Cerebellar cortex (tissue), 1 donor: ENCODE results near the gene RPTOR.

Experiments
- DNase-seq: peaks from one replicate; pipeline ENCODE4 v3.0.0-alpha.2; 2015; ENCODE audit warnings: low spot score

RPTOR gene

DNA sequence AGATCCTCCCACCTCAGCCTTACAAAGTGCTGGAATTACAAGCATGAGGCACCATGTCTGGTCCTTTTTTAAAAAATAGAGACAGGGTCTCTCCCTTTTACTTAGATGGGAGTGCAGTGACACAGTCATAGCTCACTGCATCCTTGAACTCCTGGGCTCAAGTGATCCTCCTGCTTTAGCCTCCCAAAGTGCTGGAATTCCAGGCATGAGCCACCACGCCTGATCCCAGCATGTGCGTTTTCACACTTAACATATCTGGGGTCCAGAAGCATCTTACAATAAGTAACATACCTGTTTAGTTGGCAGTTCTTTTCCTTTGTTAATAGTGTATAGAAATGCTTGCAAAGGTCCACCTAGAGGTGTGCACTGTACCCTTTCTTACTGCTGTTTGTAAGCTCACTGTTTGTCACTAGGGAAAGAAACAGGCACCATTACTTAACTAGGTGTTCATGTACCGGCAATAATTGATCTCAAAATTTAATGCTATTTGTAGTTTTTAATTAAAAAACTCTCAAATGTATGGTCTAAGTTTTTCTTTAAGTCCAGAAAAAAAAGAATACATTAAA, 221.7 kb downstream of the RPTOR start:
- DNase-seq: no peak

GRCh38 chr17:80768389-80768788, 223.8 kb downstream of the RPTOR start:
- no peak for DNase-seq

- DNase-seq: no peak
Measured at GRCh38 chr17:80768936-80769335, 224.3 kb downstream of the RPTOR start.

DNA sequence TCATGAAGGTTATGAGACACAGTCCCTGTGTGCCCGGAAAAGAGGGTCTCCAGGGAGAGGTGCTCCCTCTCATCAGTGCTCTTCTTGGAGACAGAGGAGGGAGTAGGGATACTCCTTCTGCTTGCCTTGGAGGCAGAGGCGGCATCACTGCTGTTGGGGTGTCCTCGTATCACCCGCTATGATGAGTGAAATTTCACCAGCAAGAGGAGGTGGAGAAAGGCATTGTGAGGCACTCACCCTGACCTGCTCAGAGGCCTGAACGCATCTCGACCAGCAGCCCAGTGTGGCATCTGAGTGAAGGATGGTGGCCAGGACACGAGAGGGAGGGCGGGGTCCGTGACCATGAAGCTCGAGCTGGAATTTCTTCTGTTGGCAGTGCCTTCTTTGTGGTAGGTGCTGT, 224.9 kb downstream of the RPTOR start:
- no peak for DNase-seq

GRCh38 chr17:80769936-80770625, 225.4 kb downstream of the RPTOR start:
- no peak for DNase-seq

- no peak for DNase-seq
Measured at GRCh38 chr17:80770881-80771611, 226.4 kb downstream of the RPTOR start.

DNA sequence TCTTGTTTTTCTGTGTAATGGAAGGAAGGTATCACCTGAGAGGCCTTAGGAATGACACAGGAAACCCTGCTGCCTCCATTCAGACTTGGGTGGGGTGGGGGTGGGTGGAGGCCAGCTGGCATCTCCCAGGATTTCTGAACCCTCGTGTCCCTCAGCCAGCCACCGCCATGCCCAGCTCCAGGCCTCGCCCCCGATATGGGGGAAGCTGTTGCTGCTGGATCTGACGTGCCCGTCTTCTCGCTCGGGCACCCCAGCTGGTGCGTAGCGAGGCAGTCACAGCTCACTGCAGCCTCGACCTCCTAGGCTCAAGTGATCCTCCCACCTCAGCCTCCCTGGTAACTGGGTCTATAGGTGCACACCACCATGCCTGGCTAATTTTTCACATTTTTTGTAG, 227.0 kb downstream of the RPTOR start:
- DNase-seq: no peak

GRCh38 chr17:80772906-80773242, 228.2 kb downstream of the RPTOR start:
- DNase-seq: no peak

- peak; percentile 98 for DNase-seq
Measured at GRCh38 chr17:80773243-80773991, 228.8 kb downstream of the RPTOR start.

DNA sequence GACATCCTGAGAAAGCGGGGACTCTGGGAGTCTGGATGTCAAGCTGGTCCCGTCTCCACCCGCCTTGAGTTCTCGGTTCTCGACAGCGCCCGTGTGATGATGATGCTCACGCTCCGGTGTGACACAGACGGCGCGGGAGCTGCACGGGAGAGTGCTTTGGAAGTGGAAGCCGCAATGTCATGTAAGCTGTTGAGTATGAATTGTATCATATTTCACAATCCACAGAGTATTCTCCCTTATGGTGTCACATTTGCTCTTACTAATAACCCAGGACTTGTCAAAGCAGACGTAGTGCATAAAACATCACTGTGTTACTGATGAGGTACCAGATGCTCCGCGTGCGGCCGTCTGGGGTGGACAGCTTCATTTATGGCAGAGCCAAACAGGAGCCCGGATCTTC, 229.5 kb downstream of the RPTOR start:
- DNase-seq: no peak

DNA sequence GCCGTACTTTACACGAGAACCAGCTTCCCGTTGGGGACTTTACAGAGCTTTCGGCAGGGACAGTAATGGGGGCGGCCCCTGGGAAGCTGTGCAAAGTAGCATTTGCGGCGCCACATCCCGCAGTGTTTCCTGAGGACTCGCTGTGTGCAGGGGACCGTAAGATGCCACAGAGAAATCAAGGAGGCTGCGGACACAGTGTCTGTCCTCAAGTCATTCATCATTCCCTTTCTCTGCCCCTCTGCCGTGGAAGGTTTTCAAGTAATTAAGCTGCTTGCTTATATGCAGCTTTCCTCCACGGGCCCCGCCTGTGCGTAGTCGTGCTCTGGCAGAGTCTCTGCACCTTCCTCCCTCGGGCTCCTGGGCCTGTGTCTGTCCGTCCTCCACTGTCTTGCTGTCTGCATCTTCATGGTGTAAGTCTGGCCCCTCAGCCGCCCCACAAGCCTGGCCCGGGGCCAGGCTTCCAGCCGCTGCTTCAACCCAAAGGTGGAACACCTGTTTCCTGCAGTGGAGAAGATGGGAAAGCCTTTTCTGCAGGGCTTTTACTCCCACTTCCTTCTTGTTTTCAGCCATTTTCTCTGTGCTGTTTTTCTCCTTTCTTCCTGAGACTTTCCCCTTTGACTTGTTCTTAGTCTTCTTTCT, 230.1 kb downstream of the RPTOR start:
- DNase-seq: no peak

DNA sequence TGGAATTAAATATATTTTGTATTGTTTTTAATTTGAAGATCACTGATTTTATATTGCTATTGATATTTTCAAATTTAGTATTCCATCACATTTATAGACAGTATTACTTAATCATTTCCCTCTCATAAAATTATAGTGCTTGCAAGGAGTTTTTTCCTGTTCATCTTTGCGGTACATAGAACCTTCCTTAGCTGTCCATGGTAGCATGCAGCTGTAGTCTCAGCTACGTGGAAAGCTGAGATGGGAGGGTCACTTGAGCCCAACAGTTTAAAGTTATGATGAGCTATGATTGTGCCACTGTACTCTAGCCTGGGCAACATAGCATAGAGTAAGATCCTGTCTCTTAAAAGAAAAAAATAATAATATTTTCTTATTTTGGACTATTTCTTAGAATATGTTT, 231.2 kb downstream of the RPTOR start:
- DNase-seq: no peak

DNA sequence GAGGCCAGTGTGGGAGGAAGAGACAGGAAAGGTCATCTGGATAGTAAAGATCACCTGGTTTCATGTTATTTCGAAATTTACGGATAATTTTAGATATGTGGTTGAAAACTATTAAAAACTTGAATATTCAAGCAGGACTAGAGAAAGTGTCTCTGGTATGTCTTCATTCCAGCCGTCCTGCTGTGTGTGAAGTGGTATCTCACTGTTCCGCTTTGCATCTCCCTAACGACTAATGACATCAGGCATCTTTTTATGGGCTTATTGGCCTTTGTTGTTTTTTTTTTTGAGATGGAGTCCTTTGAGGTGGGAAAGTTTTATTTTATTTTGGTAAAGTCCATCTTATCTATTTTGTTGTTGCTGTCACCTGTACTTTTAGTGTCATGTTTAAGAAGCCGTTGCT, 232.6 kb downstream of the RPTOR start:
- no peak for DNase-seq

DNA sequence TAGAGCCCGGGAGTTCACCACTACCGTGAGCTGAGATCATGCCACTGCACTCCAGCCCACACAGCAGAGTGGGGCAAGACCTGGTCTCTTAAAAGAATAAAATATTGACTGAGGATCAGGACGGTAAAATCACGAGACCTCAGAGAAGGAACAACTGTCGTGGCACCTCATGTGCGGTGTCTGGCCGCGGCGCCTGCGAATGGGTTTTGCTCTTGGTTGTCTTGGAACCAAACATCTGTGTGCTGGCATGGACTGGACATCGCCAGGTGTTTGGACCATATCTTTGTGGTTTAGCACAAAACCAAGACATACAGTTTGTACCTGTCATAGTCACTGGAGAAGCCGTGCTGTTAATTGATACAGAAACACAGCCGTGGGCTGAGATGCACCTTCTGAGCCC, 234.1 kb downstream of the RPTOR start:
- DNase-seq: no peak

DNA sequence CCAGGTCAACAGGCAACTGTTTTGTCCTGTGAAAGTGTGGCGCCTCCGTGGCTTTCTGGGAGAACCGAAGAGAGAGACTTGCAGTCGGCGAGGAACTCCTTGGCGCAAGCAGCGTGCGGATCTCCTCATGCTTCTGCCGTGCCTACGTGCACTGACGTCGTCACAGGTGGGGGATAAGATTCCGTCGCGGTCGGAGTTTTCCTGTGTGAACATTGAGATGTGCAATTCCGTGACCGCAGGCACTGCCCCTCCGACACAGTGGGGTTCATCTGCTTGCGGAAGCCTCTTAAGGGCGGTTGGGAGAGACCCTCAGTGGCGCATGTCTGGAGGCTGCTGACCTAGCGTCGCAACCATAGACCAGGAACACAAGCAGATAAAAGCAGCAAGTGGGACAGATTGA, 234.7 kb downstream of the RPTOR start:
- no peak for DNase-seq

GRCh38 chr17:80779961-80780380, 235.3 kb downstream of the RPTOR start:
- no peak for DNase-seq

DNA sequence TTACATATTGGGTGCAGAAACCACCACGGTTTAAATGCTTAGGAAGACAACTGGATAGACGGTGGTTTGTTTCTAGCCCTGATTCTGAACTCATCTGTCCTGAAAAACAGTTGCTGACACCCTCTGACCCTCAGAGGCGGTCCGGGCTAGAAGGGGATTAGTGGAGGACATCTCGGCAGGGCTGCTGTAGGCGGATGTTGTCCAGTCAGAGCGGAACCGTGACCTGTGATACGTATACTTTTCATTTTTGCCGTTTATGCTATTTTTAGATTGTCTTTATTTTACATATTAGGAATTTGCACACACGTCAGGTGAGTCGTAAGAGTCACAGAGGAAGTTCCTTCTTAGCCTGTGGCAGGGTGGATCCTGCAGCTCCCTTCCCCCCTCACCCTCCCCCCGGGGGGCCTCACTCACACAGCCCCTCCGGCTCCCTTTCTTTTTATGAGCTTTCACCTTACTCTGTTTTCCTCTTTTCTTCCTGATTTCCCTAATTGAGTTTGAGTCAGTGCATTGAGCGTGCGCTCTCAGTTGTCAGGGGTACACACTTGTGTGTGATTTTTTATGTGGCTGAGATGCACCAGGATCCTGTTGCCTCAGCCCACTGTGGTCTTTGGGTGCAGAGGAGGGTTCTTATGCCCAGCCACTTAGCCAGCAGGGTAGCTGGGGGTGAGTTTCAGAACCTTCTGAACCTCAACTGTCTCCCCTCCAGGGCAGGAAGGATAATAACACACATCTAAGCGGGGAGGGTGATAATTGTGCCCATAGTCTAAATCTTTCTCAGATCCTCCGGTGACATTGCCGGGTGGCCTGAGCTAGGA, 236.0 kb downstream of the RPTOR start:
- no peak for DNase-seq

- no peak for DNase-seq
Measured at GRCh38 chr17:80781211-80781610, 236.6 kb downstream of the RPTOR start.

- no peak for DNase-seq
Measured at GRCh38 chr17:80781807-80782277, 237.2 kb downstream of the RPTOR start.

DNA sequence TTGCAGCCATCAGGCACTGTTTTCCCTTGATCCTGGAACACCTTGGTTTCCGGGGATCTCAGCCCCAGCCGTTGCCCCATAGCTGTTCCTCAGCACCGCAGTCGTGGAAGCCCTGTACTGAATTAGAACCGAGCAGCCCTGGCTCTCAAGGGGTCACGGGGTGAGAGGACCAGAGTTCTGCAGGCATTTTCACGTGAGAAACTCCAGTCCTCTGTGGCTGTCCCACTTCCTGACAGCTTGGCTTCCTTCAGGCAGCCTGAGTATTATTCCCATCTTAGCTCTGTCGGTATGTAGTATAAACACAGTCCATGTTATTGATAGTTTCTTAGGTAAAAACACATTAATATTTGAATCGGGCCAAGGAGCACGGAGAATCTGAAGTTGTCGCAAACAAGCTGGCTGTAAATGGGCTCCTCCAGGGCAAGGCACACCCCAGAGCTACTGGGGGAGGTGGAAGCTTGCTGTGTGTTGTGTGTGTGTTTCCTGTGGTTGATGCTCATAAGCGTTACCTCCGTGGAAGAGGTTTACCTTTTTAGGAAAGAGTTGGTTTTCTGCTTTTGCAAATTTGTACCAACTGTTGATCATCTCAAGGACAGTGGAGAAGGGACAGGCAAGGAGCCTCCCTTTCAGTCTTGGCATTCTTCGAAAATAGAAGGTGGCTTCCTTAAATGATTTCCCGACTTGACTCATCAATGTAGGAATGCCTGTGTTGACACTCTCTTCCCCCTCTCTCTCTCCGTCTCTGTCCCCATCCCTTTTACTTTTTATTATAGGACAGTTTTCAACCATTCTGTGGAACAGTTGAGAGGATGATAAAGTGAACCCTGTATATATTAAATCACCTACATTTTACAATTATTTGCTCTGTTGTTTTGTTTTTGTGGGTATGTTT, 238.1 kb downstream of the RPTOR start:
- no peak for DNase-seq
